Cardiac muscle cell (in vitro differentiated cells and primary cell): ENCODE data around the gene UBE2J2. TPM values are rescaled to one million over a fixed set of nuclear protein-coding genes. Genes with fewer than 3 reads are reported as not detected.

Experiments
- DNase-seq, 2 donors: peaks; one replicate each; pipeline versions ENCODE4 v3.0.0 to v3.0.0-alpha.2; 2010 to 2017; ENCODE audit warnings: low read depth in 1 of 2, low spot score in 1 of 2
- H3K27ac ChIP-seq: fragments of 200-600 bp; sonication (generic); 2 replicates; pipeline ENCODE4 v1.5.1; 2016
- H3K27me3 ChIP-seq: fragments of 200-600 bp; sonication (generic); 2 replicates; pipeline ENCODE4 v1.6.0; 2016; ENCODE audit warnings: control low read depth
- H3K36me3 ChIP-seq: fragments of 200-600 bp; sonication (generic); 2 replicates; pipeline ENCODE4 v1.5.1; 2016; ENCODE audit warnings: control low read depth
- H3K4me1 ChIP-seq: fragments of 200-600 bp; sonication (generic); 2 replicates; pipeline ENCODE4 v1.8.1; 2017; ENCODE audit warnings: low read depth, mild to moderate bottlenecking, mixed run types
- H3K4me3 ChIP-seq: fragments of 200-600 bp; sonication (generic); 2 replicates; pipeline ENCODE4 v1.5.1; 2016; ENCODE audit warnings: mild to moderate bottlenecking
- H3K9me3 ChIP-seq: fragments of 200-600 bp; sonication (generic); 2 replicates; pipeline ENCODE4 v1.5.1; 2017; ENCODE audit warnings: low read depth, mild to moderate bottlenecking, control low read depth
- polyA plus RNA-seq: library from polyadenylated mRNA; unstranded; fragments of >200 nt; fragmentation: Nextera tagmentation; extraction: Ambion mirVana; gene quantifications from 2 replicates; pipeline ENCODE4 v1.2.1, GENCODE V29; 2016
- total RNA-seq: library from RNA; depleted of rRNA; stranded (reverse); fragments of >200 nt; gene quantifications from 2 replicates; pipeline ENCODE4 v1.2.3, GENCODE V29; 2016
- TF ChIP-seq, protein P1 (sequence below): IDR thresholded peaks from 2 replicates; pipeline ENCODE4 v1.5.1; 2012; ENCODE audit warnings: low read depth, mild to moderate bottlenecking, low read length

UBE2J2 gene
- total and polyA plus RNA-seq, 2 experiments from 2014 or later, result 64.2 to 87.3 TPM

DNA sequence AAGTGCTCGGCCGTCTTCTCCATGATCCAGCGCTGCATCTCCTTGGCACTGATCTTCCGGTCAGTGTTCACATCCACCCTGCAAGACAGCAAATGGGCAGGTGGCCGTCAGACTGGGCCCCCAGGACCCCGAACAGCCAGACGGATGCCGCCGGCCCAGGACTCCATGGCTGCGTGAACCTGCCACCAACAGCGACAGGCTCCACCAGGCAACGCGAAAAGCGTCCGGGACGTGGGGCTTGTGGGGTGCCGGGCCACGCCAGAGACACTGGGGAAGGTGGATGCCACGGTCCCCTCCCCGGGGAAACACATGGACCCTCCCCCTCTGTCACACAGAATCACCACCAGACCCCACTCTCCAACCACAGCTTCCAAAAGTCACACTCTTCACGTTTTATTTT, 49.8 kb downstream of the UBE2J2 start:
- Histone ChIP-seq H3K36me3 (peaks cover 24% of the 10 kb centered on the region), H3K9me3 (no peaks in the 10 kb centered on the region), H3K27me3 (no peaks in the 10 kb centered on the region)

DNA sequence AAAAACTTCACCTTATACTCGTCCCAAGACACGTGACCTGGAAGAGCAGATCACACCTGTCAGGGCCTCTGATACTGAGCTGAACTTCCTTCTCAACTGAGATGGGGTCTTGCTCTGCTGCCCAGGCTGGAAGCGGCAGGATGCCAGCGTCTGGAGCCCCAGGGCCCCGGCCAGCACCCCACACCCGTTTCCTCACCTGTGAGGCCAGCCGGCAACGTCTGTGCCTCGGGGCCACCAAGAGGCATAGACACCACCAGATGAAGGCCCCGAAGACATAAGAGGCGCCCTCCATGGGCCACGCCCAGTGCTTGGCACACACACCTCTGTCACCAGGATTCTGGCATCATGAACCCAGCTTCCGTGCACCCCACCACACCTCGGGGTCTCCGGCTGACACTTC, 50.3 kb downstream of the UBE2J2 start:
- no peaks in the 10 kb centered on the region for H3K27me3 ChIP-seq
- no peak overlapping the region for H3K4me3 ChIP-seq
- TF ChIP-seq, protein P1, sequence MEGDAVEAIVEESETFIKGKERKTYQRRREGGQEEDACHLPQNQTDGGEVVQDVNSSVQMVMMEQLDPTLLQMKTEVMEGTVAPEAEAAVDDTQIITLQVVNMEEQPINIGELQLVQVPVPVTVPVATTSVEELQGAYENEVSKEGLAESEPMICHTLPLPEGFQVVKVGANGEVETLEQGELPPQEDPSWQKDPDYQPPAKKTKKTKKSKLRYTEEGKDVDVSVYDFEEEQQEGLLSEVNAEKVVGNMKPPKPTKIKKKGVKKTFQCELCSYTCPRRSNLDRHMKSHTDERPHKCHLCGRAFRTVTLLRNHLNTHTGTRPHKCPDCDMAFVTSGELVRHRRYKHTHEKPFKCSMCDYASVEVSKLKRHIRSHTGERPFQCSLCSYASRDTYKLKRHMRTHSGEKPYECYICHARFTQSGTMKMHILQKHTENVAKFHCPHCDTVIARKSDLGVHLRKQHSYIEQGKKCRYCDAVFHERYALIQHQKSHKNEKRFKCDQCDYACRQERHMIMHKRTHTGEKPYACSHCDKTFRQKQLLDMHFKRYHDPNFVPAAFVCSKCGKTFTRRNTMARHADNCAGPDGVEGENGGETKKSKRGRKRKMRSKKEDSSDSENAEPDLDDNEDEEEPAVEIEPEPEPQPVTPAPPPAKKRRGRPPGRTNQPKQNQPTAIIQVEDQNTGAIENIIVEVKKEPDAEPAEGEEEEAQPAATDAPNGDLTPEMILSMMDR, result no peak
- H3K36me3 ChIP-seq, result peaks cover 28% of the 10 kb centered on the region
- no peak overlapping the region for H3K27ac ChIP-seq
- H3K9me3 ChIP-seq, result no peaks in the 10 kb centered on the region
- DNase-seq, result no peak
- H3K4me1 ChIP-seq, result no peaks in the 10 kb centered on the region

More for the DNA sequence above, 49.8 kb downstream of the UBE2J2 start:
- no peak overlapping the region for H3K4me3 ChIP-seq
- H3K27ac ChIP-seq, result no peak overlapping the region
- no peak for DNase-seq
- no peaks in the 10 kb centered on the region for H3K4me1 ChIP-seq
- TF ChIP-seq, protein P1, result no peak

DNA sequence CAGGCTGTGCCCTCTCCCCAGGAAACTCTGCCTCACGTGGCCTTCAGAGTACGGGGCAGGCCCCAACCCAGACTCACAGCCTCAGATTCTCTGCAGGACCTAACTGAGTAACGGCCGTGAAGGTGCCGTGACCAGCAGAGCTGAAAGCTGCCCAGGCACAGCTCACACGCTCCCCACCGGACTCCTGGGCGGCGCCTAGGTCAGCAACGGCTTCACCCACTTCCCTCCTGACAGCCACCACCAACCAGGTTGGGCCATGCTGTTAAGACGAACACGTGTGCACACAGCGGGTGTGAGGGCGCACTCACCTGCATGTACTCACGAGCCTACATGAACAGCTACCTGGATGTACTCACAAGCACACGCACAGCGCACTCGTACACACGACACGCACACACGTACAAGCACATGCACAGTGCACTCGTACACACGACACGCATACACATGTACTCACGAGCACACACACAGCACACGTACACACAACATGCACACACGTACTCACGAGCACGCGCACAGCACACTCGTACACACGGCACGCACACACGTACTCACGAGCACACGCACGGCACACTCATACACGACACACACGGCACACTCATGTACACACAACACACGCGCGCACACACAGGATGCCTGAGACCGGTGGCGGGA, 51.0 kb downstream of the UBE2J2 start:
- TF ChIP-seq, protein P1, result no peak
- H3K27me3 ChIP-seq, result no peaks in the 10 kb centered on the region
- H3K36me3 ChIP-seq, result peaks cover 28% of the 10 kb centered on the region
- no peak overlapping the region for H3K4me3 ChIP-seq
- H3K27ac ChIP-seq, result no peak overlapping the region
- no peak for DNase-seq
- no peaks in the 10 kb centered on the region for H3K4me1 ChIP-seq
- H3K9me3 ChIP-seq, result no peaks in the 10 kb centered on the region

DNA sequence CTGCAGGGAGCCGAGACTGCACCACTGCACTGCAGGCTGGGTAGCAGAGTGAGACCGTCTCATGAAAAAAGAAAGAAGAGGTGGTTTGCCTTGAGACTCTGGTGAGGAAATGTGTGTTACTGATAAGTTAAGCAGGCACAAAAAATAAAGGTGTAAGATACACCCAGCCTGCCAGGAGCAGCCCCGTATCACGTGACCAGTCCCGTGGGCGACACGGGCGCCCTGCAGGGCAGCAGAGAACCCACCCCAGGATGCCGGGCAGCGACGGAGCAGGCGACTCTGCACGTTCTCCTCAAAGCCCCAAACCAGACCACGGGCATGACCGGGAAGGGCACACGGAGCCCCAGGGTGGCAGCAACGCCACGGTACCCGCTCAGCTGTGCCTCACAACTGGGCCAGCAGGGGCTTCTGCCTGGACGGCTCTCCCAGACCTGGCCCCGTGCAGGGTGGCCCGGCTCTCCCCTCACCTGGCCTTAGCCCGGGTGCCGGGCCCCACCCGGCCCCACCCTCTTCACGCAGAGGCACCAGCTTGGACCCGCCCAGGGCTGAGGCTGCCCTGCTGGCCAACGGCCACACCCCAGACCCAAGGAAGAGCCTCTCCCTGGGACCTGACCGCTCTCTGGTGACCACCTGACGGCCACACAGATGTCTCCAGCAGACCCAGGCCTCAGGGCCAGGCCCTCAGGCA, 51.6 kb downstream of the UBE2J2 start:
- Histone ChIP-seq H3K9me3 (no peaks in the 10 kb centered on the region), H3K27me3 (no peaks in the 10 kb centered on the region), H3K27ac (no peak overlapping the region), H3K4me3 (no peak overlapping the region), H3K36me3 (peaks cover 29% of the 10 kb centered on the region), H3K4me1 (no peaks in the 10 kb centered on the region)
- TF ChIP-seq, protein P1, result no peak
- DNase-seq, result no peak

DNA sequence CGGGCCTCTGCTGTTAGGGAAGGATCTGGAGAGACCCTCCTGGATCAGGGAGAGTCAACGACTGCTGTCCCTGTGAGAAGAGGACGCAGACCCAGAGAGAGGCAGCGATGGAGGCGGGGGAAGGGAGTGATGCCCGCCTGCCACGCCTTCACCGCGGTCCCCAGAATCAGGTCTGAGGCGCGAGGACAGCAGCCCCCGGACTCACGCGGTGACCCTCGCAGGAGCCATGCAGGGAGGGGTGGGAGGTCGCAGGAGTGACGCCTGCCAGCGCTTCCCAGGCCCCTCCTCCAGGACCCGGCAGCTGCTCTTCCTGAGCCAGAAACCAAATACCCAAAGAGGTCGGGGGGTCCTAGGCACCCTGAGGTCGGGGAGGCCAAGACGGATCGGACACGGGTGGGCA, 53.5 kb downstream of the UBE2J2 start:
- H3K27me3 ChIP-seq, result no peaks in the 10 kb centered on the region
- no peak overlapping the region for H3K4me3 ChIP-seq
- H3K27ac ChIP-seq, result no peak overlapping the region
- H3K4me1 ChIP-seq, result no peaks in the 10 kb centered on the region
- DNase-seq, result no peak
- TF ChIP-seq, protein P1, result no peak
- no peaks in the 10 kb centered on the region for H3K9me3 ChIP-seq
- peaks cover 33% of the 10 kb centered on the region for H3K36me3 ChIP-seq
